Measurements from ENCODE around the gene CDH13.

Gene CDH13

GRCh38 chr16:82793528-82794245 is 166.9 kb downstream of the CDH13 start:
- no peak for DNase-seq

- no peak for DNase-seq
Observed at GRCh38 chr16:82796047-82796446, 169.3 kb downstream of the CDH13 start.

GRCh38 chr16:82801361-82801760 is 174.6 kb downstream of the CDH13 start:
- DNase-seq = peak; percentile 9 to 19

GRCh38 chr16:82805866-82806265 is 179.1 kb downstream of the CDH13 start:
- DNase-seq = no peak

DNA sequence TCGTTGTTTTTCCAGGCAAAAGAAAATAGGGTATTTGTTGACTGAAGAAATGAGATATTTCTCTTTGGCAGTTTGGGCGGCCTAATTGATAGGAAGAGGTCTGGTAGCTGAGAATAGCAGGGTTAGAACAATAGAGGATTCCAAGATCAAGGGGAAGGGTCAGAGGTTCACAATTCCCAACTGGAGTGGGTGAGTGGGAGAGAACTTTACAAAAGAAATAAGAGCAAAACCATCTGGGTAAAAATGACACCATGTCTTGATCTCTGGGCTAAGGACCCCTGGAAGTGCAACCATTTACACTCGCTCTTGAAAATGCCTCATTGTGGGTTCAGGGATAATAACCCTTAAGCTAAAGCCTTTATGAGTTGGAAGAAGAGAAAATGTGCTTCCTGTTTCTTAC is 180.5 kb downstream of the CDH13 start:
- no peak for DNase-seq

DNA sequence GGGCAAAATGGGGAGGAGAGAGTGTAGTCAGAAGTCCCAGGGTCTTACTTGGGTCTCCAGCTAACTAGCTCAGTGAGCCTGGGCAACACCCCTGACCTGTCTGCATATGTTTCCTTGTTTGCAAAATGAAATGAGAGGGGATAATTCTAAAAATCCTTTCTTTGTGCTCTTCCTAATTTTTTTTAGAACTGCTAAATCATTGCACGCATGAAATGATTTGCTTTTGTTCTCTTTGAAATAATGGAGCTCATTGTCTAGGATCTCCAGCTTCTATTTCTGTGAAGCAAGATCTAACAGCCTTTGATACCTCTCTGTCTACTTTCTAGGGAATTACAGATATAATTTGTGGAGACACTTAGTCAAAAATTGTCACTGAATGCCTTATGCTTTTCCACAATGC is 181.3 kb downstream of the CDH13 start:
- no peak for DNase-seq

DNA sequence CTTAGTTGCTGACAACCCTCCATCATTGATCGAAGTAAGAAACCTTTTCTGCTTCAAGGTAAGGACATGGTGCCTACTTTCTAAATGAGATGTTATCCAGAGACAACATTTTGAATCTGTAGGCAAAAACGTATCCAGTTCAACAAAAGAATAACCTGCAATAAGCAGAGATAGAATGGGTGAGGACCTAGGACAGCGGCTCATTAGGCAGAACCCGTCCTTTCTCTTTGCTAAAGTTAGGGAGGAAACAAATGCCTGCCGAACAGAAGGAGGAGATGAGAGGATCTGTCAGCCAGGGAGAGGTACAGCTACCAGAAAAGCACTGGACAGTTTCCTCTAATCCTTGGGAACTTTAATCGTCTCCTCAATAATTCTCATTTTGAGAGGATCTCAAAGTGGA is 183.3 kb downstream of the CDH13 start:
- DNase-seq = no peak

- DNase-seq = no peak
Observed at GRCh38 chr16:82814059-82814458, 187.3 kb downstream of the CDH13 start.

GRCh38 chr16:82819286-82819685 is 192.5 kb downstream of the CDH13 start:
- DNase-seq = no peak

DNA sequence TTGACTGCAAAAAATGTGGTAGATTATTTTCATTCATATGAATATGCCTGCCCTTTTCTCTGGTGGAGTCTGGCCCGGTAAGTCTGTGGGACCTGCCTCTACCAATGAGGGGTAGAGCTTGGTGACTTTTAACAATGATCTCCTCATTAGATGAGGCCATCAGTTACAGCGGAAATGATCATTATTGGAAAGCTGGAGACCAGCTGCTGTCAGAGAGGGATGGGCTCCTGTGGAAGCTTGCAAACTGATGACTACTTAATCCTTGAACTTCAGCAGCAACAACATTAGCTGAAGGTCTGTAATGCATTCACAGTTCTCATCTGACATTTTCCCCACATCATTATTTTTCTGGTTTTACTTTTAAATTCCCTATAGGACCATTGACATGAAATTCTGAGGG is 194.1 kb downstream of the CDH13 start:
- DNase-seq = no peak

- no peak for DNase-seq
Observed at GRCh38 chr16:82824408-82824807, 197.6 kb downstream of the CDH13 start.

DNA sequence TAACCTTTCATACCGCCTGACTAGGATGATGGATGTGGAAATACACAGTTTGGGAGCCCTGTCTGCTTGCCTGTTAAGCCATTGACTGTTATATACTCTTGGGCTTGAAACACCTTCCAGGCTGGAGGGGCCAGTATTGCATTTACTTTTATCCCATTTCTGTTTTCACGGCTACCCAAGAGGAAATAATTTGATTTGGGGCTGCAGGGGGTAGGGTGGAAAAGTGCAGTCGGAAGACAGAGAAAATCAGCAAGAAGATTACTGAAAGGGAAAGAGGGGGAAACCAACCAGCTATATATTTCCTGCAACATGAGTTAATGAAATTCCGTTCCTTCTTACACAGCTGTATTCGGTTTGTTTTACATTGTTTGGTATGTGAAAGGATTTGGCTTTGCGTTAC is 202.5 kb downstream of the CDH13 start:
- no peak for DNase-seq

- DNase-seq = no peak
Observed at GRCh38 chr16:82830944-82831343, 204.2 kb downstream of the CDH13 start.

- no peak for DNase-seq
Observed at GRCh38 chr16:82832821-82833220, 206.1 kb downstream of the CDH13 start.

GRCh38 chr16:82833378-82833993 is 206.7 kb downstream of the CDH13 start:
- no peak for DNase-seq

DNA sequence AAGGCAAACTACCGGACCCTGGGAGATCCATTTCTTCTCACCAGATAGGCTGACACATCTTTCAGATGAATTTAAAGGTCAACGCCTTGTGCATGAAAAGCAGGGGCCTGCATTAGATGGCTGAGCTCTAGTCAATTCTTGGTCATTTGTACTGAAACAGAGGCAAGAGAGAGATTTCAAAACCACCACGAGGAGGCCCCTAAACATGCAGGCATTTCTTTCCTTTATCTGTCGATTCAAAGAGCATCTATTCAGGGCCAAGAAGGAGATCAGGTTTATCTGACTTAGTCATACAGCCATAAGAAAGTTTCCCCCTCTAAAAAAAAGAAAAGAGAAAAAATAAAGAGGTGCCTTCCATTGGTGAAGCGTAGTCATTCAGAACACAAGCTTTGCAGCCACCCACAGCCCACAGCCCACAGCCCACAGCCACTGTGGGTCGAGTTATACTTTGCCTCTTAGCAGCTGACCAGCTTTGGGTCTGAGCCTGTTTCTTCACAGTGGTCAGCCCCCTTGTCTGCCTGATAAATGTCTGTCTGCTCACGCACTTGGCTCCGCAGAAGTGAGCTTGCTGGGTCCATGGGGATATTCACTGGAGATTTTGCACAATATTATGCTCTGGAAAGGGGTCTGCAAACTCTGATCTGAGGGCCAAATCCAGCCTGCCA is 207.5 kb downstream of the CDH13 start:
- no peak for DNase-seq

GRCh38 chr16:82835487-82836155 is 208.9 kb downstream of the CDH13 start:
- DNase-seq = no peak

DNA sequence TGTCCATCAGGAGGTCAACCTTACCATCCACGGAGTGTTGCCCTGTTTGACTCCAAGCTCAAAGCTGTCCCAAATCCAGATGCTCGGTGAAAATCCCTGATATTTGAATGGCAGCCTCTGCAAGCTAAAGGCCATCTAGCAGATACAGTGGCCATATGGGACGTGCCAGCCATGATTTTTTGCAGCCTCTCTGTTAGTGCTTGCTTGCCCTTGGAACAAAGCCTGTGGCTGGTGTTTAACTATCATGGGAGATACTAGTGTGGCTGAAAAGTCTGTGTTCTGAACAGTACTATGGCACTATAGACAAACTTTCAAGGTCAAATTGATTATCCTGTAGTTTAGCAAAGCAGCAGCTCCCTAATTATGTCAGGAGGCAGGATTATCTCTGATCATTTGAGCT is 214.3 kb downstream of the CDH13 start:
- no peak for DNase-seq

- no peak for DNase-seq
Observed at GRCh38 chr16:82843606-82844271, 217.0 kb downstream of the CDH13 start.

DNA sequence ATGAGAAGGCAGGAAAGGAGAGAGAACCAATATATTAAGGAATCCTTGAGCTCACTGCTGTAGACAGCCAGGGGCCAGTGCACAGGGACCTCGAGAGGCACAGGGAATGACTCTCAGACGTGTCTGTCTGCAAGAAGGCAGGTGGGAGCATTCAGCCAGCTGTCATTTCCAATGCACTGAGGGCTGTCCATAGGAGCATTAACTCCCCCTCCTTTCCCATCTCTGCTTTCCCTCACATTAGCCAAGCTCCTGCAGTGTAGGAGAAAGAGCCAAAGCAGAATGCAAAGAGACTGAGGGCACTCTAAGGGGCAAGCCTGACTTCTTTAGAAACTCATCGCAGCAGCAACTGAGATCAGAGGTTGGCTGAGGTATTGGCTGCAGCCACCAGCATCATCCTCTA is 218.3 kb downstream of the CDH13 start:
- no peak for DNase-seq

DNA sequence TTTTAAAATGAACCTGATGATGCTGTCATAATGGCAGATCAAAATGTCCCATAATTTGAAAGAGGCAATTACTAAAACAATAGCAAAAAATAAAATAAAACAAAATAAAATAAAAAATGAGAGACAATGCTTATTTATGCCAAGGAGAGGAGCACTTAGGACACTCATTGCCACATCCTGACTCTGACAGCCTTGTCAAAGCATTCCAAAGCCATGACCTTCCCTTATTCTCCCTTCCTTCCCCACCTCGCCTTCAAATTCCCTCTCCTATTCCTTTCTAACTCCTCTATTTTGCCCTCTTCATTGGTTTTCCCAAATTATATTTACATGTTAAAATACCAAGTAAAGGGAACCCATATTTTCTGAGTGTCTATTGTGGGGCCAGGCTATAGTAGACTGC is 220.0 kb downstream of the CDH13 start:
- DNase-seq = no peak

- no peak for DNase-seq
Observed at GRCh38 chr16:82848013-82848412, 221.2 kb downstream of the CDH13 start.

- no peak for DNase-seq
Observed at GRCh38 chr16:82852388-82853008, 225.7 kb downstream of the CDH13 start.

Measured in stimulated activated CD4-positive, alpha-beta T cell treated with anti-CD3 and anti-CD28 coated beads, Interleukin-2, amount 100 ng/mL, for 24 hours (primary cell).